ENCODE data around the gene NEK6.

NEK6 gene

GRCh38 chr9:124257844-124258606 is at the start of gene NEK6:
NEK6 (plus strand) TSS chr9:124257949; CDS start chr9:124301965, 44,016 bp downstream.
- no peak for DNase-seq

- DNase-seq: no peak
These were observed 49.2 kb upstream of the NEK6 start for GRCh38 chr9:124208571-124208970.

GRCh38 chr9:124209279-124209678 is 48.5 kb upstream of the NEK6 start:
- no peak for DNase-seq

GRCh38 chr9:124209774-124210173 is 48.0 kb upstream of the NEK6 start:
- no peak for DNase-seq

- no peak for DNase-seq
These were observed 47.1 kb upstream of the NEK6 start for GRCh38 chr9:124210697-124211096.

- DNase-seq: no peak
These were observed 45.2 kb upstream of the NEK6 start for GRCh38 chr9:124212381-124213050.

- DNase-seq: no peak
These were observed 44.4 kb upstream of the NEK6 start for GRCh38 chr9:124213396-124213795.

- DNase-seq: no peak
These were observed 43.6 kb upstream of the NEK6 start for GRCh38 chr9:124214116-124214515.

GRCh38 chr9:124214596-124215367 is 43.0 kb upstream of the NEK6 start:
- DNase-seq: no peak

- DNase-seq: no peak
These were observed 42.3 kb upstream of the NEK6 start for GRCh38 chr9:124215368-124215910.

GRCh38 chr9:124215956-124216355 is 41.8 kb upstream of the NEK6 start:
- DNase-seq: no peak

- no peak for DNase-seq
These were observed 41.1 kb upstream of the NEK6 start for GRCh38 chr9:124216474-124217176.

- DNase-seq: no peak
These were observed 39.8 kb upstream of the NEK6 start for GRCh38 chr9:124217836-124218437.

GRCh38 chr9:124218438-124218982 is 39.2 kb upstream of the NEK6 start:
- no peak for DNase-seq

- DNase-seq: no peak
These were observed 38.7 kb upstream of the NEK6 start for GRCh38 chr9:124218987-124219461.

- DNase-seq: no peak
These were observed 36.8 kb upstream of the NEK6 start for GRCh38 chr9:124220946-124221451.

GRCh38 chr9:124221676-124222075 is 36.1 kb upstream of the NEK6 start:
- DNase-seq: no peak

- DNase-seq: no peak
These were observed 35.6 kb upstream of the NEK6 start for GRCh38 chr9:124222109-124222508.

- no peak for DNase-seq
These were observed 34.6 kb upstream of the NEK6 start for GRCh38 chr9:124222918-124223720.

- DNase-seq: no peak
These were observed 31.8 kb upstream of the NEK6 start for GRCh38 chr9:124225945-124226344.

- no peak for DNase-seq
These were observed 29.2 kb upstream of the NEK6 start for GRCh38 chr9:124228516-124228915.
